Right lobe of liver (tissue), 6 donors: ENCODE results near the gene TRIP10. TPM values are rescaled to one million over a fixed set of nuclear protein-coding genes. Genes with fewer than 3 reads are reported as not detected.
"Not testable (repeated sequence)": the region's sequence is repeated elsewhere in the genome, so short reads cannot be mapped to it uniquely, and the experiment has no call there.

Experiments
- ATAC-seq, 4 donors: fragments of 200-7000 bp; cut with Tn5 transposase; one replicate each; pipeline ENCODE4 v1.9.1; 2020; ENCODE audit warnings: mild to moderate bottlenecking in 4 of 4, moderate library complexity in 4 of 4
- DNase-seq, 3 donors: peaks; one replicate each; pipeline ENCODE4 v3.0.0-alpha.2; 2020
- H3K27ac ChIP-seq, 3 donors: fragments of 200-600 bp; one replicate each; pipeline ENCODE4 v1.8.0; 2022
- H3K27me3 ChIP-seq, 2 donors: fragments of 200-600 bp; one replicate each; pipeline ENCODE4 v1.8.0; 2022
- H3K36me3 ChIP-seq, 4 donors: fragments of 200-600 bp; sonication (generic) in 1 of 4; one replicate each; pipeline versions ENCODE4 v1.5.1 to v1.8.0; 2017 to 2022; ENCODE audit warnings: control low read depth in 1 of 4
- H3K4me1 ChIP-seq, 4 donors: fragments of 200-600 bp; sonication (generic) in 1 of 4; one replicate each; pipeline versions ENCODE4 v1.5.1 to v1.8.0; 2017 to 2022; ENCODE audit warnings: control low read depth in 1 of 4
- H3K4me3 ChIP-seq, 3 donors: fragments of 200-600 bp; one replicate each; pipeline ENCODE4 v1.8.0; 2022
- H3K9me3 ChIP-seq, 4 donors: fragments of 200-600 bp; sonication (generic) in 1 of 4; one replicate each; pipeline versions ENCODE4 v1.5.1 to v1.8.0; 2017 to 2022; ENCODE audit warnings: control low read depth in 1 of 4
- POLR2A ChIP-seq: fragments of 450-650 bp; IDR thresholded peaks from one replicate; pipeline ENCODE4 v1.6.1; 2017; ENCODE audit warnings: antibody characterized with exemption, mild to moderate bottlenecking
- WGBS: methylation state at CpG from one replicate; pipeline ENCODE4 v1.1.6; 2018; ENCODE audit warnings: low coverage, low lambda C conversion rate; ENCODE audit not compliant: insufficient coverage; ENCODE audit errors: missing lambda C conversion rate; 5-methylcytosine and 5-hydroxymethylcytosine counted together
- intact Hi-C, 2 donors: fragments of 100-400 bp; cut with DNase I; formaldehyde crosslinking; loops; one replicate each; pipeline versions ENCODE4 v1.11.2 to v1.14.1; 2022
- total RNA-seq, 6 experiments: library from RNA; depleted of rRNA in 2 of 6; stranded (reverse); fragments of >200 nt in 2 of 6; fragmentation: NEBNext Ultra II Directional in 3 of 6; extraction: Animal tissue kit (Norgen Biotek cat#: 25700) in 3 of 6; gene quantifications; one replicate each; pipeline versions ENCODE4 v1.1.0 to v1.2.4, GENCODE V29; 2016 to 2023
- TF ChIP-seq, protein P1 (sequence below), 4 donors: fragments of 200-600 bp in 3 of 4; fragments of 450-650 bp in 1 of 4; IDR thresholded peaks; one replicate each; pipeline versions ENCODE4 v1.5.1 to v1.8.0; 2016 to 2022; ENCODE audit warnings: antibody characterized with exemption in 4 of 4, mild to moderate bottlenecking in 2 of 4
- donor health status: DM: no; HTN: yes; CAD: no.
- donor health status: DM: no; HTN: no; CAD: no.
- donor health status: DM: no; HTN: no; CAD: no.
- donor health status: DM: no; HTN: yes; CAD: no.
- donor health status: DM: no; HTN: yes; CAD: no.

TRIP10 gene
- total RNA-seq, 6 experiments from 2014 or later, result 7.5 to 14.9 (median 9.3) TPM

- TF ChIP-seq, protein P1, sequence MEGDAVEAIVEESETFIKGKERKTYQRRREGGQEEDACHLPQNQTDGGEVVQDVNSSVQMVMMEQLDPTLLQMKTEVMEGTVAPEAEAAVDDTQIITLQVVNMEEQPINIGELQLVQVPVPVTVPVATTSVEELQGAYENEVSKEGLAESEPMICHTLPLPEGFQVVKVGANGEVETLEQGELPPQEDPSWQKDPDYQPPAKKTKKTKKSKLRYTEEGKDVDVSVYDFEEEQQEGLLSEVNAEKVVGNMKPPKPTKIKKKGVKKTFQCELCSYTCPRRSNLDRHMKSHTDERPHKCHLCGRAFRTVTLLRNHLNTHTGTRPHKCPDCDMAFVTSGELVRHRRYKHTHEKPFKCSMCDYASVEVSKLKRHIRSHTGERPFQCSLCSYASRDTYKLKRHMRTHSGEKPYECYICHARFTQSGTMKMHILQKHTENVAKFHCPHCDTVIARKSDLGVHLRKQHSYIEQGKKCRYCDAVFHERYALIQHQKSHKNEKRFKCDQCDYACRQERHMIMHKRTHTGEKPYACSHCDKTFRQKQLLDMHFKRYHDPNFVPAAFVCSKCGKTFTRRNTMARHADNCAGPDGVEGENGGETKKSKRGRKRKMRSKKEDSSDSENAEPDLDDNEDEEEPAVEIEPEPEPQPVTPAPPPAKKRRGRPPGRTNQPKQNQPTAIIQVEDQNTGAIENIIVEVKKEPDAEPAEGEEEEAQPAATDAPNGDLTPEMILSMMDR (IDR thresholded peaks at IDR 0.05), result no peak
- no peak for TF ChIP-seq POLR2A
- Histone ChIP-seq H3K9me3 (no peaks in the 10 kb centered on the region), H3K36me3 (peaks cover 0 to 30% (median 0%) of the 10 kb centered on the region in 4 donors), H3K27me3 (no peaks in the 10 kb centered on the region), H3K27ac (peak overlapping the region in 1 of 3 donors; percentile 13), H3K4me3 (no peak overlapping the region), H3K4me1 (peaks cover 0 to 21% (median 4%) of the 10 kb centered on the region in 4 donors)
- WGBS, result 25% methylated on average over 6 of the region's 41 CpGs
- DNase-seq, result peak in 2 of 3 donors; percentile 60 to 79
- intact Hi-C loops, result loop anchor here in 1 of 2 donors (10.0 kb wide), 1 partner anchor 110 kb away; no protein-coding TSS in a partner anchor
- ATAC-seq, result peak; percentile 48 to 74 (median 59)
Measured at GRCh38 chr19:6744381-6745301, 5.2 kb downstream of the TRIP10 start.

GRCh38 chr19:6745965-6746364 lies 6.5 kb downstream of the TRIP10 start:
- Histone ChIP-seq H3K36me3 (peaks cover 0 to 30% (median 0%) of the 10 kb centered on the region in 4 donors), H3K4me1 (peaks cover 0 to 12% (median 0%) of the 10 kb centered on the region in 4 donors), H3K4me3 (no peak overlapping the region), H3K27me3 (no peaks in the 10 kb centered on the region), H3K27ac (no peak overlapping the region), H3K9me3 (no peaks in the 10 kb centered on the region)
- ATAC-seq (no peak), DNase-seq (no peak)
- intact Hi-C loops, result loop anchor here in 1 of 2 donors (10.0 kb wide), 1 partner anchor 109 kb away; no protein-coding TSS in a partner anchor
- 86% methylated on average over 22 of the region's 24 CpGs for WGBS
- TF ChIP-seq, protein P1 (IDR thresholded peaks at IDR 0.05), result no peak
- TF ChIP-seq POLR2A, result no peak

DNA sequence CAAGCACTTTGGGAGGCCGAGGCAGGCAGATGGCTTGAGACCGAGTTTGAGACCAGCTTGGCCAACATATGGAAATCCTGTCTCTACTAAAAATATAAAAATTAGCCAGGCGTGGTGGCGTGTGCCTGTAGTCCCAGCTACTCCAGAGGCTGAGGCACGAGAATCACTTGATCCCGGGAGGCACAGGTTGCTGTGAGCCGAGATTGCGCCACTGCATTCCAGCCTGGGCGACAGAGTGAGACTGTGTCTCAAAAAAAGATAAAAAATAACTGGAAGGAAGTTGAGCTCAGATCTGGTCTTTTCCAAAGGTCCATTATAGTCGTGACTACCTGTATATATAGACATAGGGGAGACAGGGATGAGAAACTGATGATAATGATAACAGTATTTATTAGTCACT lies 9.1 kb downstream of the TRIP10 start:
- intact Hi-C loops, result loop anchor here in 1 of 2 donors (10.0 kb wide), 1 partner anchor 106 kb away; no protein-coding TSS in a partner anchor
- H3K4me3 ChIP-seq, DNase-seq, H3K27me3 ChIP-seq, ATAC-seq, H3K9me3 ChIP-seq: not testable (repeated sequence)
- WGBS, result 56% methylated on average over 9 of the region's 10 CpGs
- peak overlapping the region in 1 of 3 donors; percentile 6 for H3K27ac ChIP-seq
- peaks cover 0 to 30% (median 0%) of the 10 kb centered on the region in 4 donors for H3K36me3 ChIP-seq
- peaks cover 0 to 14% (median 0%) of the 10 kb centered on the region in 4 donors for H3K4me1 ChIP-seq

- no peak overlapping the region for H3K27ac ChIP-seq
- DNase-seq, result no peak
Measured at GRCh38 chr19:6750062-6750461, 10.6 kb downstream of the TRIP10 start.

More at GRCh38 chr19:6750062-6750461, 10.6 kb downstream of the TRIP10 start:
- peaks cover 0 to 12% (median 0%) of the 10 kb centered on the region in 4 donors for H3K4me1 ChIP-seq
- H3K27me3 ChIP-seq, result no peaks in the 10 kb centered on the region
- no peak overlapping the region for H3K4me3 ChIP-seq
- no peaks in the 10 kb centered on the region for H3K9me3 ChIP-seq
- TF ChIP-seq, protein P1 (IDR thresholded peaks at IDR 0.05), result no peak
- TF ChIP-seq POLR2A, result no peak
- H3K36me3 ChIP-seq, result peaks cover 0 to 28% (median 0%) of the 10 kb centered on the region in 4 donors
- ATAC-seq, result no peak
- WGBS, result 75% methylated on average over 4 of the region's 20 CpGs
- intact Hi-C loops, result no loop called here
